NCI-H510A treated with DMSO at 0.1 percent for 48 hours (cell line): ENCODE measurements around the gene SULT2B1.
"Not testable (repeated sequence)": the region's sequence is repeated elsewhere in the genome, so short reads cannot be mapped to it uniquely, and the experiment has no call there.

ENCODE experiments used
- DNase-seq: peaks from one replicate; lab custom pipeline; 2025; lab: John Stamatoyannopoulos, UW

SULT2B1 gene

GRCh38 chr19:48551437-48552302 lies at the start of gene SULT2B1:
TSS of gene SULT2B1 (plus strand) at chr19:48552172. CDS start at chr19:48552253, 81 bp downstream.
- peak; percentile 95 for DNase-seq

- peak; percentile 27 for DNase-seq
Observed at GRCh38 chr19:48502350-48503018, 49.5 kb upstream of the SULT2B1 start.

- peak; percentile 14 for DNase-seq
Observed at GRCh38 chr19:48506138-48506733, 45.7 kb upstream of the SULT2B1 start.

- DNase-seq, result no peak
Observed at GRCh38 chr19:48507911-48508439, 44.0 kb upstream of the SULT2B1 start.

- DNase-seq, result no peak
Observed at GRCh38 chr19:48508729-48509411, 43.1 kb upstream of the SULT2B1 start.

GRCh38 chr19:48509467-48510194 lies 42.3 kb upstream of the SULT2B1 start:
- DNase-seq, result no peak

- DNase-seq, result no peak
Observed at GRCh38 chr19:48510421-48511268, 41.3 kb upstream of the SULT2B1 start.

- no peak for DNase-seq
Observed at GRCh38 chr19:48511321-48511731, 40.6 kb upstream of the SULT2B1 start.

GRCh38 chr19:48511800-48512503 lies 40.0 kb upstream of the SULT2B1 start, which contains the start of gene LMTK3:
TSS of gene LMTK3 (minus strand) at chr19:48511835. CDS start at chr19:48511576, 259 bp downstream.
- peak; percentile 36 for DNase-seq

GRCh38 chr19:48512504-48513288 lies 39.3 kb upstream of the SULT2B1 start:
- no peak for DNase-seq

GRCh38 chr19:48513289-48514122 lies 38.5 kb upstream of the SULT2B1 start:
- peak; percentile 60 for DNase-seq

GRCh38 chr19:48514123-48514458 lies 37.9 kb upstream of the SULT2B1 start:
- no peak for DNase-seq

GRCh38 chr19:48516536-48516935 lies 35.4 kb upstream of the SULT2B1 start:
- DNase-seq, result no peak

GRCh38 chr19:48518207-48518606 lies 33.8 kb upstream of the SULT2B1 start:
- DNase-seq, result no peak

- DNase-seq, result not testable (repeated sequence)
Observed at GRCh38 chr19:48519426-48519825, 32.5 kb upstream of the SULT2B1 start.

GRCh38 chr19:48520134-48520533 lies 31.8 kb upstream of the SULT2B1 start:
- DNase-seq, result no peak

GRCh38 chr19:48524221-48524620 lies 27.8 kb upstream of the SULT2B1 start:
- no peak for DNase-seq

- no peak for DNase-seq
Observed at GRCh38 chr19:48524732-48525131, 27.2 kb upstream of the SULT2B1 start.
